Lower leg skin (tissue), 4 donors: ENCODE results near the gene MPST. TPM values are rescaled to one million over a fixed set of nuclear protein-coding genes. Genes with fewer than 3 reads are reported as not detected.

Experiments used
- DNase-seq, 2 donors: peaks; one replicate each; pipeline ENCODE4 v3.0.0-alpha.2; 2019; ENCODE audit warnings: low spot score in 2 of 2
- H3K4me3 ChIP-seq: fragments of 200-600 bp; sonication (generic); 2 replicates; pipeline ENCODE4 v1.5.1; 2017; ENCODE audit warnings: mild to moderate bottlenecking, low read depth; ENCODE audit not compliant: poor library complexity, severe bottlenecking
- POLR2A ChIP-seq, 2 donors: fragments of 450-650 bp; IDR thresholded peaks; one replicate each; pipeline ENCODE4 v1.6.1; 2016 to 2017; ENCODE audit warnings: antibody characterized with exemption in 2 of 2, mild to moderate bottlenecking in 1 of 2, moderate library complexity in 1 of 2
- WGBS, 2 donors: methylation state at CpG; one replicate each; pipeline ENCODE4 v1.1.5; 2018; 5-methylcytosine and 5-hydroxymethylcytosine counted together
- intact Hi-C: fragments of 100-400 bp; cut with DNase I; formaldehyde crosslinking; loops from one replicate; pipeline ENCODE4 v1.15.0; 2023; ENCODE audit warnings: low total_unique reads
- total RNA-seq, 4 donors: library from RNA; depleted of rRNA; stranded (reverse); fragments of >200 nt; gene quantifications; one replicate each; pipeline ENCODE4 v1.1.0, GENCODE V29; 2016
- TF ChIP-seq, protein P1 (sequence below), 3 donors: fragments of 450-650 bp; IDR thresholded peaks; one replicate each; pipeline ENCODE4 v1.5.1; 2016; ENCODE audit warnings: antibody characterized with exemption in 3 of 3, mild to moderate bottlenecking in 3 of 3, moderate library complexity in 2 of 3

MPST gene
- total RNA-seq, 4 donors from 2014 or later, result 225 to 336 (median 276) TPM

DNA sequence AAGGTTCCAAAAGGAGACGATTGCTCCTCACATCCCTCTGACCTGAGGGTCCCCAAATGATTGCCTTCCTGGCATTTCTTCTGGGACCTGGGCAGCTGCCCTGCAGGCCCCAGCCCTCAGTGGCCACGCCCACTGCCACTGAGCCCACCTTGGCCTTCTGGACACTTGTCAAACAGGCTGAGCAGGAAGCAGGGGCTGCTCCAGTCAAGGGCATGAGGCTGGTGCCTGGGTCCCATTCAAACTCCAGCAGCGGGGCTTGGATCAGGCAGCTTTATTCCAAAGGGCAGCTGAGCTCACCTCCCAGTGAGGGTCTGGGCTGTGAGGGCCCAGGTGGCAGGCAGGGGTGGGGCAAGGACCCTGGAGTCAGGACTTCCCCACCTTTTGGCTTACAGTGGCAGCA is 45.6 kb downstream of the MPST start:
- no peak for DNase-seq
- WGBS, 2 donors, result 67 to 80% methylated on average over 2 to 3 of the region's 3 CpGs
- H3K4me3 ChIP-seq, result no peak overlapping the region
- intact Hi-C loops, result no loop called here
- no peak for TF ChIP-seq POLR2A (IDR thresholded peaks at IDR 0.05)
- TF ChIP-seq, protein P1, sequence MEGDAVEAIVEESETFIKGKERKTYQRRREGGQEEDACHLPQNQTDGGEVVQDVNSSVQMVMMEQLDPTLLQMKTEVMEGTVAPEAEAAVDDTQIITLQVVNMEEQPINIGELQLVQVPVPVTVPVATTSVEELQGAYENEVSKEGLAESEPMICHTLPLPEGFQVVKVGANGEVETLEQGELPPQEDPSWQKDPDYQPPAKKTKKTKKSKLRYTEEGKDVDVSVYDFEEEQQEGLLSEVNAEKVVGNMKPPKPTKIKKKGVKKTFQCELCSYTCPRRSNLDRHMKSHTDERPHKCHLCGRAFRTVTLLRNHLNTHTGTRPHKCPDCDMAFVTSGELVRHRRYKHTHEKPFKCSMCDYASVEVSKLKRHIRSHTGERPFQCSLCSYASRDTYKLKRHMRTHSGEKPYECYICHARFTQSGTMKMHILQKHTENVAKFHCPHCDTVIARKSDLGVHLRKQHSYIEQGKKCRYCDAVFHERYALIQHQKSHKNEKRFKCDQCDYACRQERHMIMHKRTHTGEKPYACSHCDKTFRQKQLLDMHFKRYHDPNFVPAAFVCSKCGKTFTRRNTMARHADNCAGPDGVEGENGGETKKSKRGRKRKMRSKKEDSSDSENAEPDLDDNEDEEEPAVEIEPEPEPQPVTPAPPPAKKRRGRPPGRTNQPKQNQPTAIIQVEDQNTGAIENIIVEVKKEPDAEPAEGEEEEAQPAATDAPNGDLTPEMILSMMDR (IDR thresholded peaks at IDR 0.05), result no peak

DNA sequence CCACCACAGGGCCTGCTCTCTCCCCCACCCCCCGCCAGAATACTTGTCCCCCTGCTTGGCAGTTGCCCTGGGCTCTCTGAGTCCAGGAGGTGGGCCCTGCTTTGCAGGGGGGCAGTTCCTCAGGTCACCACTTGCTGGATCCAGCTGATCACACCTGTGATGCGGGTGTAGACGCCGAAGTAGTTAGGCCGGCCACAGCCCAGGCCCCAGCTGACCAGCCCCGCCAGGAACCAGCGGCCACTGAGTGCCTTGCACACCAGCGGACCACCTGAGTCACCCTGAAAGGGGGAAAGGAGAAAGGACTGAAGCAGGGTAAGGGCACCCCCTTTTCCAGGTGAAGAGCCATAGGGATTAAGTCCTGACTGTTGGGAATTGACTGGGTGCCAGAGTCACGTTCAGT is 46.4 kb downstream of the MPST start:
- no peak overlapping the region for H3K4me3 ChIP-seq
- no peak for TF ChIP-seq POLR2A (IDR thresholded peaks at IDR 0.05)
- intact Hi-C loops, result no loop called here
- 78 to 85% methylated on average over 4 to 9 of the region's 9 CpGs for WGBS, 2 donors
- DNase-seq, result no peak

DNA sequence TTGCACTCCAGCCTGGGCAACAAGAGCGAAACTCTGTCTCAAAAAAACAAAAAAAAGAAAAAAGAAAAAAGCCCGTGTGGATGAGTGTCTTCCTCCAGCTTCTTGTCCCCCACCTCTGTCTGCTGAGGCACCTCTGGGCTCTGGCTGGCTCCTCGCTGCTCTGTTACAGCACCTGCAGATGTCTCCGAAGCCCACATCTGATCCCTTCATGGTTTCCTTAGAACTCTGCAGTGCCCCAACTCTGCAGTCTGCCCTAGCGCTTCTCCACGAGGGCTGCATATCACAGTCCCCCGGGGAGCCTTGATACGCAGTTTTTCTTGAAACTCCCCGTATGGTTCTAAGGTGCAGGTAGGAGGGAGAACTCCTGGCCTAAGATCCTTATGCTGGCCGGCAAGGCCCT is 47.9 kb downstream of the MPST start:
- TF ChIP-seq POLR2A (IDR thresholded peaks at IDR 0.05), result no peak
- TF ChIP-seq, protein P1 (IDR thresholded peaks at IDR 0.05), result no peak
- H3K4me3 ChIP-seq, result no peak overlapping the region
- intact Hi-C loops, result no loop called here
- no peak for DNase-seq
- WGBS, 2 donors, result 70 to 75% methylated on average over 10 of the region's 10 CpGs

DNA sequence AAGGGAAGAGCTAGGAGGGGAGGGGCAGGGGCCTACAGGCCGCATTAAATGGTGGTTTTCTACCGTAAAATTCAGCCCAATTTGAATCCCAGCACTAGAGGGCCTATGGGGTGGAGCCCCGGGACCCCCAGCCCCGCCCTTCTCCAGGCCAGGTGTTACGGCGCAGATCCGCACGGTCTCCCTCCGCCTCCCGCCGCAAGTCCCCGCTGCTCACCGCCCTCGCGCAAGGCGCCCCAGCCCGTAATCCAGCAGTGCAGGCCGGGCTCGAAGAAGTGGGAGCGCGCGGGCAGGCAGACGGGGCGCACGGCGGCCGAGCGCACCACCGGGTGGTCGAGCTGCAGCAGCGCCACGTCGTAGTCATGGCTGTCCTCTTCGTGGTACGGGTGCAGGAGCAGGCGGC is 49.3 kb downstream of the MPST start:
- DNase-seq, result no peak
- intact Hi-C loops, result no loop called here

DNA sequence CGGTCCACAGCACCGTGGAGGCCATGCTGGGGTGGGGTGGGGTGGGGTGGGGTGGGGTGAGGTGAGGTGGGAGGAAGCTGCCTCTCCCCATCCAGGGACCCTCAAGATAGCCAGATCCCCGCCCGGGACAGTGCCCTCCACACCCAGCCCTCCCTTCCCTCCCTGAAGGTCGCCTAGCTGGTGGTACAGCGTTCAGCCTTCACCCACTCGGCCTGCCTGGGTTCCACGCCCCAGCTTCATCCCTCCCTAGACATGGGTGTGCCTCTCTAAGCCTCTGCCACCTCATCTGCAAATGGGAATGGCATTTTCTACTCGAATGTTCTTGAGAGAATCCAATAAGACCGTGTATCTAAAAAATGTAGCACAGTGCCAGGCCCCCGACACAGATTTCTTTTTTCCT is 49.8 kb downstream of the MPST start:
- intact Hi-C loops, result no loop called here
- 16 to 22% methylated on average over 8 to 11 of the region's 11 CpGs for whole genome bisulfite sequencing, 2 donors

More for the DNA sequence above, 49.3 kb downstream of the MPST start:
- WGBS, 2 donors, result 23 to 28% methylated on average over 28 to 36 of the region's 36 CpGs
- TF ChIP-seq POLR2A (IDR thresholded peaks at IDR 0.05), result no peak
- TF ChIP-seq, protein P1 (IDR thresholded peaks at IDR 0.05), result no peak
- no peak overlapping the region for H3K4me3 ChIP-seq

DNA sequence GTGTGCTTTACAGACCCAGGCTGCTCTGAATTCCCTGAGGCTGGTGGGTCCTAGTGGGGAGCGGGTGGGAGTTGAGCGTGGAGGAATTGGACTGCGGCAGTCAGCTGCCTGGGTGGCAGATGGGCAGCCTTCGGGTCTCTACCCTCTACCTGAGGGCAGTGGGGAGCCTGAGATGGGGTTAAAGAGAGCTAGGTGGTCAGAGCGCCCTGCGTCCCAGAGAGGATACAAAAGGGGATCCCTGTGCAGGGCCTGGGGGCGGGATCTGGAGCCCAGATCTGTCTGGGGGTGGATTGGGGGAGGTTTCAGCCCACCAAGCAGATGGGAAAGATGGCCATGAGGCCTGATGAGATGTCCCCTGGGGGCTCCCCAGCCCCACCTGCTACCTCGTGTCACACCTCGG is 50.2 kb downstream of the MPST start:
- WGBS, 2 donors, result 77 to 78% methylated on average over 9 of the region's 9 CpGs

More for the DNA sequence above, 49.8 kb downstream of the MPST start:
- TF ChIP-seq, protein P1 (IDR thresholded peaks at IDR 0.05), result no peak
- no peak for TF ChIP-seq POLR2A (IDR thresholded peaks at IDR 0.05)
- DNase-seq, result no peak
- no peak overlapping the region for H3K4me3 ChIP-seq

More for the DNA sequence above, 50.2 kb downstream of the MPST start:
- intact Hi-C loops, result no loop called here
- H3K4me3 ChIP-seq, result no peak overlapping the region
- TF ChIP-seq POLR2A (IDR thresholded peaks at IDR 0.05), result no peak
- TF ChIP-seq, protein P1 (IDR thresholded peaks at IDR 0.05), result no peak
- no peak for DNase-seq
